ENCODE measurements around the gene NEK6. TPM values are rescaled to one million over a fixed set of nuclear protein-coding genes. Genes with fewer than 3 reads are reported as not detected.

The NEK6 gene
- total RNA-seq, 3 donors from 2014 or later (not counting 1 experiment from before 2014, with no cell fraction given) = 25.0 to 34.9 (median 33.0) TPM

DNA sequence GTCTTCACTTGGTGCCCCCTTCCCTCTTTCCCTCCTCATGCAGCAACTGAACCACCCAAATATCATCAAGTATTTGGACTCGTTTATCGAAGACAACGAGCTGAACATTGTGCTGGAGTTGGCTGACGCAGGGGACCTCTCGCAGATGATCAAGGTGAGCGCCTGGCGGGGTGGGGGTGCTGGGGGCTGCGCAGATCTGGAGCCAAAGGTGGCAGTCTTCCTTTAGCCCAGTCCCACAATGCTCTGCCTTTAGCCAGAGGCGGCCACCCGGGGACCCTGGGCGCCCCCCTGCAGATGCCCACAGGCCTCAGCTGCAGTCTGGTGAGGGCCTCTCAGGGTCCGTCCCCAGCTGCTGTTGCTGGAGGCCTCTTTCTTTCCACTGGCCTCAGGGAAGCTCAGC lies 63.7 kb downstream of the NEK6 start:
- 98% methylated on average over 12 of the region's 12 CpGs for WGBS (ENCODE audit: insufficient coverage)
- H3K36me3 ChIP-seq (ENCODE audit: control insufficient read depth, insufficient read depth, low read length) = peaks cover 19% of the 10 kb centered on the region
- DNase-seq = no peak
- no peak overlapping the region for H3K4me3 ChIP-seq (ENCODE audit: low read length)
- peaks cover 9% of the 10 kb centered on the region for H3K4me1 ChIP-seq (ENCODE audit: control insufficient read depth, insufficient read depth, low read length)
- intact Hi-C loops (cut with micrococcal nuclease) = loop anchor here (2.0 kb wide), 1 partner anchor 195 kb away; no protein-coding TSS in a partner anchor
- no peak for ATAC-seq
- Mint-ChIP-seq H3K9me3 (no peaks in the 10 kb centered on the region), H3K4me1 (peaks cover 16 to 22% of the 10 kb centered on the region in 2 donors), H3K27me3 (ENCODE audit: low read depth in 2 of 2) (no peaks in the 10 kb centered on the region), H3K4me3 (no peak overlapping the region), H3K27ac (no peak overlapping the region), H3K36me3 (no peaks in the 10 kb centered on the region)
- H3K9me3 ChIP-seq (ENCODE audit: control insufficient read depth, insufficient read depth, low read length) = no peaks in the 10 kb centered on the region
- TF ChIP-seq CTCF (IDR thresholded peaks at IDR 0.05) = no peak
- no peaks in the 10 kb centered on the region for H3K27me3 ChIP-seq (ENCODE audit: control insufficient read depth, insufficient read depth, low read length)
- no peak overlapping the region for H3K27ac ChIP-seq (ENCODE audit: low read length)

DNA sequence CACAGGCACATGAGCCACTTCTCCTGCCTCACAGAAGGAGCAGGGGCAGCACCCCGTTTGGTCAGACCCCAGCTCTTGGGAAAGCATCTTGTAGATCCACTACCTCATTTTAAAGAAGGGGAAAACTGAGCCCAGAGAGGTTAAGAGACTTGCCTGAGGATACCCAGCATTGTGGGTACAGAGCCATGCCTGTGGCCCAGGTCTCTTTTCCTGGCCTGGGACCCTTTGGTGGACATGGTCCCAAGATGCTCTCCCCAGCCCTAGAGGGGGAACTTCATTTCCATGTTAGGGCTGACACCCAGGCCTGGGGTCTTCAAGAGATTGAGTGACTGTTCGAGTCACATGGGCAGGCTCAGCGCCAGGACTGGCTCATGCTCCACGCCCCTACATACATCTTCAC lies 64.2 kb downstream of the NEK6 start:
- intact Hi-C loops (cut with micrococcal nuclease) = loop anchor here (2.0 kb wide), 1 partner anchor 195 kb away; no protein-coding TSS in a partner anchor
- H3K4me3 Mint-ChIP-seq = no peak overlapping the region
- peaks cover 21% of the 10 kb centered on the region for H3K36me3 ChIP-seq (ENCODE audit: control insufficient read depth, insufficient read depth, low read length)
- no peaks in the 10 kb centered on the region for H3K36me3 Mint-ChIP-seq
- peaks cover 16 to 22% of the 10 kb centered on the region in 2 donors for H3K4me1 Mint-ChIP-seq
- H3K27me3 Mint-ChIP-seq (ENCODE audit: low read depth in 2 of 2) = no peaks in the 10 kb centered on the region
- 89% methylated on average over 4 of the region's 4 CpGs for WGBS (ENCODE audit: insufficient coverage)
- no peak for DNase-seq
- H3K27me3 ChIP-seq (ENCODE audit: control insufficient read depth, insufficient read depth, low read length) = no peaks in the 10 kb centered on the region
- H3K27ac Mint-ChIP-seq = no peak overlapping the region
- no peak overlapping the region for H3K27ac ChIP-seq (ENCODE audit: low read length)
- H3K4me3 ChIP-seq (ENCODE audit: low read length) = no peak overlapping the region
- no peaks in the 10 kb centered on the region for H3K9me3 ChIP-seq (ENCODE audit: control insufficient read depth, insufficient read depth, low read length)
- H3K4me1 ChIP-seq (ENCODE audit: control insufficient read depth, insufficient read depth, low read length) = peaks cover 9% of the 10 kb centered on the region
- H3K9me3 Mint-ChIP-seq = no peaks in the 10 kb centered on the region
- TF ChIP-seq CTCF (IDR thresholded peaks at IDR 0.05) = no peak
- no peak for ATAC-seq

DNA sequence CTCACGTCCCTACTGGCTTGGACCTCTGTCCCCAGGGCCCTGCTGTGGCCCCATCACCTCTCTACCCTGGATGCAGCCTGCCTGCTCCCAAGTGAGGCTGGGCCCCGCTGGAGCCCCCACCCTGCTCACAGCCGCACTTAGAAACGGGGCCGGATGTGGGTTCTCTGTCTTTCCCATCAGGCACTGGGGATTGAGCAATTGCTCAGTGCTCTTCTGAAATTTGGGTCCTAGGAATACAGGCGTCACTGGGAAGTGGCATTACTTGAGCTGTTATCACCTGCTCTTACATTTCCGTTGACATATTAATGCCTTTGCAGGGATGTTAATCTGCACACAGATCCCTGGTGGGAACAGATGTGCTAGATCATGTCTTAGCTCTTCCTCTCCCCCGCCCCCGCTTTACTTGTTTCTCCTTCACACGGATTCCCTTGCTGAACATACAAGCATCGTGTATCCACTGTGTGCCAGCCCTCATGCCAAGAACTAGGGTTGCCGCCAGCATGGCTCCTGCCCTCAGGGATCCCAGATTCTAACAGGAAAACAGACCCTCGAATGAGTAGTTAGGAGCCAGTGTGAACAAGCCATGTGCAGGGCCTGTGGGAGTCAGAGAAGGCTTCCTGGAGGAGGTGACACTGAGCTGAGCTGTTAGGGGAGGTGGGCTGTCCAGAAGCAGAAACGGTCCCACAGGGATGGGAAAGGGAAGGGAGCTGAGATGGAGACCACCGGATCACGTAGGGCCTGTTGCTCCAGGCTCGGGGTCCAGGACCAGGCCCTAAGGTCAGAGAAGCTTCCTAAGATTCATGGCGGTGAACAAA lies 65.1 kb downstream of the NEK6 start:
- 93% methylated on average over 18 of the region's 18 CpGs for WGBS (ENCODE audit: insufficient coverage)

More for the DNA sequence above, 65.1 kb downstream of the NEK6 start:
- Mint-ChIP-seq H3K36me3 (no peaks in the 10 kb centered on the region), H3K27ac (peak overlapping the region in 1 of 2 donors; percentile 24), H3K9me3 (no peaks in the 10 kb centered on the region), H3K4me1 (peaks cover 16 to 22% of the 10 kb centered on the region in 2 donors), H3K27me3 (ENCODE audit: low read depth in 2 of 2) (no peaks in the 10 kb centered on the region), H3K4me3 (no peak overlapping the region)
- Histone ChIP-seq H3K27ac (ENCODE audit: low read length) (no peak overlapping the region), H3K9me3 (ENCODE audit: control insufficient read depth, insufficient read depth, low read length) (no peaks in the 10 kb centered on the region), H3K36me3 (ENCODE audit: control insufficient read depth, insufficient read depth, low read length) (peaks cover 29% of the 10 kb centered on the region), H3K4me1 (ENCODE audit: control insufficient read depth, insufficient read depth, low read length) (peaks cover 9% of the 10 kb centered on the region), H3K27me3 (ENCODE audit: control insufficient read depth, insufficient read depth, low read length) (no peaks in the 10 kb centered on the region), H3K4me3 (ENCODE audit: low read length) (no peak overlapping the region)
- TF ChIP-seq CTCF (IDR thresholded peaks at IDR 0.05) = no peak
- no peak for ATAC-seq
- DNase-seq = no peak
- intact Hi-C loops (cut with micrococcal nuclease) = no loop called here
